Muscle layer of colon (tissue), 2 donors: Measurements from ENCODE around the gene CYBRD1.
A peak's percentile ranks its signal among the peaks of the same experiment; 100 is the strongest.

Experiments
- H3K27ac ChIP-seq: one replicate; pipeline ENCODE4 v1.7.0; 2013; ENCODE audit warnings: low read depth, mild to moderate bottlenecking, low read length, moderate library complexity
- H3K27me3 ChIP-seq, 2 donors: one replicate each; pipeline ENCODE4 v1.7.0; 2013; ENCODE audit warnings: low read length in 2 of 2, mild to moderate bottlenecking in 2 of 2; ENCODE audit not compliant: insufficient read depth in 2 of 2, control insufficient read depth in 1 of 2
- H3K36me3 ChIP-seq: one replicate; pipeline ENCODE4 v1.7.0; 2013; ENCODE audit warnings: mild to moderate bottlenecking, low read length; ENCODE audit not compliant: insufficient read depth
- H3K4me1 ChIP-seq: one replicate; pipeline ENCODE4 v1.7.0; 2013; ENCODE audit warnings: mild to moderate bottlenecking, low read length; ENCODE audit not compliant: insufficient read depth
- H3K4me3 ChIP-seq, 2 donors: one replicate each; pipeline ENCODE4 v1.7.0; 2013; ENCODE audit warnings: low read length in 2 of 2, low read depth in 1 of 2, mild to moderate bottlenecking in 1 of 2, moderate library complexity in 1 of 2
- H3K9ac ChIP-seq: one replicate; pipeline ENCODE4 v1.7.0; 2013; ENCODE audit warnings: low read length
- H3K9me3 ChIP-seq: one replicate; pipeline ENCODE4 v1.7.0; 2013; ENCODE audit warnings: mild to moderate bottlenecking, low read length
- donor health status: abdominal sarcoma.
- donor health status: Adenocarcinoma of cecum.

CYBRD1 gene

GRCh38 chr2:171522052-171522787 lies at the start of gene CYBRD1:
Gene CYBRD1 (plus strand): TSS chr2:171522474. CDS start chr2:171522546, 72 bp downstream.
- Histone ChIP-seq H3K4me3 (peak within 1 kb of the TSS; percentile 93 to 96), H3K9ac (peak within 1 kb of the TSS; percentile 92), H3K9me3 (no peaks in the 10 kb centered on the region), H3K36me3 (no peaks in the 10 kb centered on the region), H3K27me3 (no peaks in the 10 kb centered on the region), H3K4me1 (peaks cover 29% of the 10 kb centered on the region), H3K27ac (peak within 1 kb of the TSS; percentile 87)

- H3K36me3 ChIP-seq: peaks cover 30% of the 10 kb centered on the region
- no peaks in the 10 kb centered on the region for H3K27me3 ChIP-seq
- H3K9me3 ChIP-seq: no peaks in the 10 kb centered on the region
- no peaks in the 10 kb centered on the region for H3K4me1 ChIP-seq
- no peak overlapping the region for H3K27ac ChIP-seq
- H3K4me3 ChIP-seq: no peak overlapping the region
- no peak overlapping the region for H3K9ac ChIP-seq
Observed at GRCh38 chr2:171475979-171476378, 46.3 kb upstream of the CYBRD1 start.

GRCh38 chr2:171478345-171478744 lies 43.9 kb upstream of the CYBRD1 start:
- no peak overlapping the region for H3K27ac ChIP-seq
- H3K4me1 ChIP-seq: no peaks in the 10 kb centered on the region
- no peak overlapping the region for H3K4me3 ChIP-seq
- no peak overlapping the region for H3K9ac ChIP-seq
- H3K9me3 ChIP-seq: no peaks in the 10 kb centered on the region
- H3K36me3 ChIP-seq: peaks cover 38% of the 10 kb centered on the region
- H3K27me3 ChIP-seq: no peaks in the 10 kb centered on the region

- Histone ChIP-seq H3K36me3 (peaks cover 29% of the 10 kb centered on the region), H3K9ac (no peak overlapping the region), H3K27ac (no peak overlapping the region), H3K4me3 (no peak overlapping the region), H3K27me3 (no peaks in the 10 kb centered on the region), H3K9me3 (no peaks in the 10 kb centered on the region), H3K4me1 (no peaks in the 10 kb centered on the region)
Observed at GRCh38 chr2:171479154-171479814, 43.0 kb upstream of the CYBRD1 start.

- Histone ChIP-seq H3K9me3 (no peaks in the 10 kb centered on the region), H3K36me3 (peaks cover 18% of the 10 kb centered on the region), H3K9ac (no peak overlapping the region), H3K4me1 (no peaks in the 10 kb centered on the region), H3K27ac (no peak overlapping the region), H3K27me3 (no peaks in the 10 kb centered on the region), H3K4me3 (no peak overlapping the region)
Observed at GRCh38 chr2:171480908-171481307, 41.4 kb upstream of the CYBRD1 start.

GRCh38 chr2:171482308-171482707 lies 40.0 kb upstream of the CYBRD1 start:
- Histone ChIP-seq H3K4me1 (no peaks in the 10 kb centered on the region), H3K36me3 (peaks cover 18% of the 10 kb centered on the region), H3K9ac (no peak overlapping the region), H3K9me3 (no peaks in the 10 kb centered on the region), H3K4me3 (no peak overlapping the region), H3K27me3 (no peaks in the 10 kb centered on the region), H3K27ac (no peak overlapping the region)

- H3K9me3 ChIP-seq: no peaks in the 10 kb centered on the region
- H3K27ac ChIP-seq: no peak overlapping the region
- no peak overlapping the region for H3K9ac ChIP-seq
- no peaks in the 10 kb centered on the region for H3K27me3 ChIP-seq
- no peaks in the 10 kb centered on the region for H3K4me1 ChIP-seq
- H3K36me3 ChIP-seq: peaks cover 15% of the 10 kb centered on the region
- no peak overlapping the region for H3K4me3 ChIP-seq
Observed at GRCh38 chr2:171482877-171483276, 39.4 kb upstream of the CYBRD1 start.

- H3K27ac ChIP-seq: no peak overlapping the region
- H3K4me3 ChIP-seq: no peak overlapping the region
- H3K27me3 ChIP-seq: no peaks in the 10 kb centered on the region
- H3K9me3 ChIP-seq: no peaks in the 10 kb centered on the region
- peaks cover 15% of the 10 kb centered on the region for H3K36me3 ChIP-seq
- H3K9ac ChIP-seq: no peak overlapping the region
- no peaks in the 10 kb centered on the region for H3K4me1 ChIP-seq
Observed at GRCh38 chr2:171483793-171484192, 38.5 kb upstream of the CYBRD1 start.

- no peak overlapping the region for H3K27ac ChIP-seq
- no peak overlapping the region for H3K4me3 ChIP-seq
- H3K36me3 ChIP-seq: peaks cover 15% of the 10 kb centered on the region
- no peak overlapping the region for H3K9ac ChIP-seq
- H3K9me3 ChIP-seq: no peaks in the 10 kb centered on the region
- H3K27me3 ChIP-seq: no peaks in the 10 kb centered on the region
- no peaks in the 10 kb centered on the region for H3K4me1 ChIP-seq
Observed at GRCh38 chr2:171485116-171485515, 37.2 kb upstream of the CYBRD1 start.

- Histone ChIP-seq H3K27me3 (no peaks in the 10 kb centered on the region), H3K9ac (no peak overlapping the region), H3K4me1 (no peaks in the 10 kb centered on the region), H3K27ac (no peak overlapping the region), H3K36me3 (peaks cover 9% of the 10 kb centered on the region), H3K9me3 (no peaks in the 10 kb centered on the region), H3K4me3 (no peak overlapping the region)
Observed at GRCh38 chr2:171487201-171487600, 35.1 kb upstream of the CYBRD1 start.

- Histone ChIP-seq H3K4me3 (no peak overlapping the region), H3K4me1 (no peaks in the 10 kb centered on the region), H3K27ac (no peak overlapping the region), H3K9ac (no peak overlapping the region), H3K9me3 (no peaks in the 10 kb centered on the region), H3K27me3 (no peaks in the 10 kb centered on the region), H3K36me3 (peaks cover 3% of the 10 kb centered on the region)
Observed at GRCh38 chr2:171487803-171488259, 34.4 kb upstream of the CYBRD1 start.
